Stimulated activated CD8-positive, alpha-beta memory T cell treated with anti-CD3 and anti-CD28 coated beads, Interleukin-12 subunit alpha, Interleukin-12 subunit beta, amount 100 ng/mL, for 24 hours (primary cell): ENCODE data around the gene TBCK.
"Not testable (repeated sequence)": the region's sequence is repeated elsewhere in the genome, so short reads cannot be mapped to it uniquely, and the experiment has no call there.

Experiments
- DNase-seq: peaks from one replicate; pipeline ENCODE4 v3.0.0-alpha.2; 2020; ENCODE audit errors: extremely low read depth

The TBCK gene

DNA sequence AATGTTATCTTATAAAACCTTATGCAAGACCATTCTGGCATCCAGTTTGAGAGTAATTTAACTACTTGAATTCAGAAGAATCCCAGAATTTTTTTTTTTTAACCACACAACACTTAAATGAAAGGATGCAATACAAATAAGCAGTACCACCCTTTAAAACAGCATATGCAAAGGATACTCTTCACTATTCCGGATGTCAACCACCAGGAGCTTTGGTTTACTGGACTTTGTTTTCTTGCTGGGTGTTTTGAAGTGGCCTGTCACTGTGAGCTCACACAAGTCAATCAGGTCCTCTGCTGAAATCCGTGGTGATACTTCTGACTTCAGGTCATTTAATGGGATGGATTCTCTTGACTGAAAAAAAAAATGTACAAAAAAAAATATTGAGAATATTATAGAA, 200.0 kb downstream of the TBCK start:
- DNase-seq = no peak

GRCh38 chr4:106114270-106114669, 201.7 kb downstream of the TBCK start:
- DNase-seq = no peak

DNA sequence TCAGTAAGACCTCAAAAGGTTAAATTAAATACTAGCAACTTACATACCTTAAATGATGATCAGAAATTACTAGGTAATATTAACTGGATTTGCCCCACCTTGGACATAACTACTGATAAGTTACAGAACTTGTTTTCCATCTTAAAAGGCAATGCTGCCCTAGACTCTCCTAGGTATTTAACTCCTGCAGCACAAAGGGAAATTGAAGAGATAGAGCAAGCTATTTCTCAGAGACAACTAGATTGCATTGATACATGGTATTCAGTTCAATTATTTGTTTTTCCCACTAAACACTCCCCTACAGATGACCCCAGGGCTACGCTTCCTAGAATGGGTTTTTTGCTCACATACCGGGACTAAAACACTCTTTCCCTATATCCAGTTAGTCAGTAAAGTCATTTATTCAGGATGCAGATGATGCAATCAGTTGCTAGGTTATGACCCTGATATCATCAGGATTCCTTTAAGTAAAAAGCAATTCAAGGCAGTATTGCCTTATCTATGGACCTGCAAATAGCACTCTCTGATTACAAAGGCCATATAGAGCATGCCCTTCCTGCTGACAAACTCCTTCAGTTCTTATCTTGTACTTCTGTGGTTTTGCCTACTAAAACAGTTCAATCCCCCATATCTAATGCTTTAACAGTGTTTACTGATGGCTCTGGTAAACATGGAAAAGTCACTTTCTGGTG, 204.1 kb downstream of the TBCK start:
- DNase-seq = not testable (repeated sequence)

GRCh38 chr4:106109929-106110328, 206.1 kb downstream of the TBCK start:
- DNase-seq = no peak

DNA sequence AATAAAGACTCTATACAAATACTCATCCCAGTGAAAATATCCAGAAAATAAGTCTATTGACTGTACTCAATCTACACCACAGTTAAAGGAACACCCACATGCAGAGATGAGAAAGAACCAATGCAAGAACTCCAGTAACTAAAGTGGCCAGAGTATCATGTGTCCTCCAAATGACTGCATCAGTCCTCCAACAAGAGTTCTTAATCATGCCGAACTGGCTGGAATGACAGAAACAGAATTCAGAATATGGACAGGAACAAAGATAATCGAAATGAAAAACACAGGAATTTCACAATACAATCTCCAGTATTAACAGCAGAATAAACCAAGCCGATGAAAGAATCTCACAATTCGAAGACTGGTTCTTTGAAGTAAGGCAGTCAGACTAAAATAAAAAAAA, 210.3 kb downstream of the TBCK start:
- no peak for DNase-seq

DNA sequence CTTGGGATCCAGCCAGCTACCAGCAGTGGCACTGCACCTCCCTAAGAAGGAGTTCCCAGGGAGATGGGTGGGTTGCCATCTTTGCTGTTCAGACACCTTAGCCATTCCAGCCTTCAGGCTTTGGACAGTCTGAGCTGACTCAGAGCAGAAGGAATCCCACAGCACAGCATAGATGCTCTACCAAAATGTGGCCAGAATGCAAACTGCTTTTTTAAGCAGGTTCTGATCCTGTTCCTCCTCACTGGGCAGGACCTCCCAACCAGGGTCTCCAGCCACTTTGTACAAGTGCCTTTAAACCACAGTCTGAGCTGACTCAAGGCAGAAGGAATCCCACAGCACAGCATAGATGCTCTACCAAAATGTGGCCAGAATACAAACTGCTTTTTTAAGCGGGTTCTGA, 211.7 kb downstream of the TBCK start:
- DNase-seq = no peak

GRCh38 chr4:106096454-106096853, 219.6 kb downstream of the TBCK start:
- DNase-seq = no peak

DNA sequence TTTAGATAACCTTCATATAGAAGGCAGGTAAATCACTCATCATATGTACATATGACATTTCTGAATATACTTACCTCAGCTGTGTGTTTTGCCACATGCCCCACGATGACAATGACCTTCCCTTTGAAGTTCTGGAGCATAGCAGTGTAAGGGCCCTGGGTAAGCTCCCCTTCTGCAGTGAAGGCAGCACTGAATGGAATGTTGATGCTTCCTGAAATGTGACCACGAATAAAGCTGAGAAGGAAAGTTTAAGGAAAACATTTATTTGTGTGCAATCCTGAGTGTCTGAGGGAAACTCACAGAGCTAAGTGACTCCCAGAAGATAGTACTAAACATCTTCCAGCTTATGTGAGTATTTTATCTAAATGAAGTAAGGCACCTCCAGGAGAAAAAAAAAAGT, 220.6 kb downstream of the TBCK start:
- DNase-seq = no peak

DNA sequence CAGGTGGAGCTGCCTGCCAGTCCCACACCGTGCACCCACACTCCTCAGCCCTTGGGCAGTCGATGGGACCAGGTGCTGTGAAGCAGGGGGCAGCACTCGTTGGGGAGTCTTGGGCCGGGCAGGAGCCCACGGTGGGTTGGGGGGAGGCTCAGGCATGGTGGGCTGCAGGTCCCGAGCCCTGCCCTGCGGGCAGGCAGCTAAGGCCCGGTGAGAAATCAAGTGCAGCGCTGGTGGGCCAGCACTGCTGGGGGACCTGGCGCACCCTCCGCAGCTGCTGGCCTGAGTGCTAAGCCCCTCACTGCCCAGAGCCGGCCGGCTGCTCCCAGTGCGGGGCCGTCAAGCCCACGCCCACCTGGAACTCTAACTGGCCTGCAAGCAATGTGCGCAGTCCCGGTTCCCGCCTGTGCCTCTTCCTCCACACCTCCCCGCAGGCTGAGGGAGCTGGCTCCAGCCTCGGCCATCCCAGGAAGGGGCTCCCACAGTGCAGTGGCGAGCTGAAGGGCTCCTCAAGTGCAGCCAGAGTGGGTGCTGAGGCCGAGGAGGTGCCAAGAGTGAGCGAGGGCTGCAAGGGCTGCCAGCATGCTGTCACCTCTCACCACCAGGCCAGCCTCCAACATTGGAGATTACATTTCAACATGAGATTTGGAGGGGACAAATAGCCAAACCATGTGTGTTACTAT, 223.5 kb downstream of the TBCK start:
- no peak for DNase-seq

- no peak for DNase-seq
Observed at GRCh38 chr4:106090826-106091225, 225.2 kb downstream of the TBCK start.

DNA sequence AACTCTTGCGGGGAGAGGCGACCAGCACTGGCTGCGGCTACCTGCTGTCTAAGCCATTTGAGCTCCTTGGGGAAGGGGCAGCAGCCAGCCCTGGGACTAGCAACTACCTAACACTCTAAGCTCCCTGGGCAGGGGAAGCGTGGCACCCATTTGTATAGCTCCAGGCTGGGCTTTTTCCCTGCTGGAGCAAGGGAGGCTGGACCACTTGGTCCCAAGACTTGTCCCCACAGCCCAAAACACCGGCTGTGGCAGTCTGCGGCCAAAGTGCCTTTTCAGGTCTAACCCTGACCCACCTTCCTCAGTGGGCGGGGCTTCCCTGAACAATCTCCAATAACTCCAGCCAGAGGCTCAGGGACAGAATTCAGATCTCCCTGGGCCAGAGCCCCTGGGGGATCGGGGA, 232.9 kb downstream of the TBCK start:
- no peak for DNase-seq

DNA sequence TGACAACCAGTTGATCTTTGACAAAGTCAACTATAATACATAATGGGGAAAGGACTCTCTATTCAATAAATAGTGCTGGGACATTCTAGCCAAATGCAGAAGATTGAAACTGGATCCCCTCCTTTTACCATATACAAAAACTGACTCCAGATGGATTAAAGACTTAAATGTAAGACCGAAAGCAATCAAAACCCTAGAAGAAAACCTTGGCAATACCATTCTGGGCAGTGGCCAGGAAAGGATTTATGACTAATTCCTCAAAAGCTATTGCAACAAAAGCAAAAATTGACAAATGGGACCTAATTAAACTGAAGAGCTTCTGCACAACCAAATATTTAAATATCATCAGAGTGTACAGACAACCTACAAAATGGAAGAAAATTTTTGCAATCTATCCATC, 235.6 kb downstream of the TBCK start:
- DNase-seq = no peak

DNA sequence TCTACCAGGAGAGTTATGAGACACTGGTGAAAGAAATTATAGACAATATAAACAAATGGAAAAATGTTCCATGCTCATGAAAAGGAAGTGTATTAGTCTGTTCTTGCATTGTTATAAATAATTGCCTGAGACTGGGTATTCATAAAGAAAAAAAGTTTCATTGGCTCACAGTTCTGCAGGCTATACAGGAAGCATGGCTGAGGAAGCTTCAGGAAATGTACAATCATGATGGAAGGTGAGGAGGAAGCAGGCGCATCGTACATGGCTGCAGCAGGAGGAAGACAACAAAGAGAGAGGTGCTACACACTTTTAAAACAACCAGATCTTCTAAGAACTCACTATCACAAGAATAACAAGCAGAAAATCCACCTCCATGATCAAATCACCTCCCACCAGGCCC, 236.4 kb downstream of the TBCK start:
- DNase-seq = no peak

DNA sequence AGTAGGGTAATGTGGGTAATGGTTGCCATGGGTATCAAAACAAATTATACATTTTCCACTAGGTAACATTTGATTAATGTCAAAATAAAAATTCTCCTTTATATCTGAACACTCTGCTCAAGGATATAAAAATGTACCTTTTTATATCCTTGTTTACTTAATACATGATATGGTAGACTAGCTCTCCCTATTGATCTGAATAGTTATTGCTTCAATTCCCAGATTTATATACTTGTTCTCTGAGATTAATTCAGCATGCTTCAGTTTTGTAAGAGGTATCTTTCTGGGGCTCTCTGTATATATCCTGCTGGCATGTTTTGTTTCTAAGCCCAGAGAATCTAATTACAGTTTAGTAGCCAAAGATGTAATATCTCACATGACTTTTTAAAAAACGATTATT, 251.0 kb downstream of the TBCK start:
- DNase-seq = no peak

DNA sequence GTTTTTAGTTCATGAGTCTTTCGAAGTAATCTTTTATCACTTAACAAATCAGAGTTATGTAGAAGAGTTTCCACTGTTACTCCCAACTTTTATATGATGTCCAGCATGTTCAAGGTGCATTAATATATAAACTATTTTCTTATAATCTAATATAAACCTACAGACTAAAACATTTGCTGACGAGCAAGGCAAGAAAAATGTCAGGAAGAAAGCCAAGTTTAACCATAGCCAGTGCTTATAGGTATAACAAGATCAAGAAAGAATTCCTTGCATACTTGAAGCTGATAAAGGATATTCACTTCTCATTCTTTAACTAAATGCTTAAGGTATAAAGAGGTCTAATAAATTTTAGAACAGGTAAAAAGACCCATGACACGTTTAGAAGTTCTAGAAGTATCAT, 253.0 kb downstream of the TBCK start:
- no peak for DNase-seq

DNA sequence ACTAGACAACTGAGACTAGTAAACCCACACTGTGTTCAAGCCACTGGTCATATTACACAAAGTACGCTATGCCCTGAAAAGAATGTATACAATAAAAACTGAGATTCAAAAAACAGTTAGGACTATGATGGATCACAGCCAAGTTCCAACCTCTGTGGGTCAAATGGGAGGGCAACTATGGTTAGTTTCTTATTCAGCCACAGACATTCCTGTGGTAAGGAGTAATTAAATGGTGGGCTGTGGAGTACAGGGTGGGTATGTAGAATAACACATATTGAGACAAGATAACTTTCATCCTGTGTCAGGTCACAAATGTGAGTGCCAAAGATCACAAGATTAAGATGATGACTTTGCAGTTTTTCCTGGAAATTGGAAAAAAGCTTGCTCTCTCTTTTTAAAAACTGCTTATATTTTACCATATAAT, 253.5 kb downstream of the TBCK start:
- no peak for DNase-seq

DNA sequence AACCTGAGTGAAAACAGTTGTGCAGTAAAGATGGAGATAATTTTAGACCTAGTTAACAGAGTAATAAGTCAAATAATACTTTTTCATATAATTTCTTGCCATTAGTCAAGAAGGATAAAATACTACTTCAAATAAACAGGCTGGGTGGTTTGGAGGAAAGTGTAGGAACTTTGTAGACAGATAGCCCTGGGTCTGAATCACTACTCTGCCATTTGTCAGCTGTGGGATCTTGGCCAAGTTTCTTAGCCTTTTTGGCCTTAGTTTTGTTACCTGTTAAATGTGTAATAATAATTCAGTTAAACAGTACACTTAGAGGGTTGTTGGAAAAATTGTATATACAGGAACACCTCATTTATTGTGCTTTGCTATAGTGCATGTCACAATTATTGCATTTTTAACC, 257.1 kb downstream of the TBCK start:
- no peak for DNase-seq

DNA sequence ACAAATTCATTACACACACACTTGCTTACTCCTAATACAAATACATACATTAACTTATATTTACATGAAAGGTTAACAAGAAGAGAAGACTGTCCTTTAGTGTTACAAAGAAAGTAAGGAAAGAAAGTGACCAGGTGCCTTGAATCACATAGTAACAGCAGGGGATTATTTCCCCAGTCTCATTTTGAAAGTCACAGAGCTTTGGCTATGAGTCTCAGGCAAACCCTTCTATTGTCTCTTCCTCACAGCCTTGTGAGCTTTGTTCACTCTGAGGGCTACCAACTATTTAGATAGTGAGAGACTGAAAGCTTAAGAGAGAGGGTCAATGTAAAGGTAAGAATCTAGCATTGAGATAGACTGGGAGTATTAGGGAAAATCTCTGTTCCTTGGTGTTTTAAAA, 259.1 kb downstream of the TBCK start:
- DNase-seq = no peak

DNA sequence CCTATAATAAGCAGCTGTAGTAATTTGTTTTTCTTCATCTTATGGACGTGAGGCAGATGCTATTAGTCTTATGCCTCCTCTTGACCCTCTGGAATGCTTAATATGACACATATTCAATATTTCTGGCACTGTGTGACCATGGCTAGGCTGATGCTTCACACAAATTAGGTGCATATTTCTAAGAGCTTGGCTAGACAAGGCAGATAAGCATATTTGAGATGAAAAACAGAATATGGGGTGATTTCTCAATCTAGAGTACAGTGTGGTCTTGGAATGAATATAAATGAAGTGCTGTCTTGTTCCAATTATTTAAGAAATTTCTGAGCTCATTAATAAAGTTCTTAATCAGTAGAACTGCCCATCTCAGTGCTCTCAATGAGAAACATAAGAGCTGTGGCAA, 264.5 kb downstream of the TBCK start:
- no peak for DNase-seq

DNA sequence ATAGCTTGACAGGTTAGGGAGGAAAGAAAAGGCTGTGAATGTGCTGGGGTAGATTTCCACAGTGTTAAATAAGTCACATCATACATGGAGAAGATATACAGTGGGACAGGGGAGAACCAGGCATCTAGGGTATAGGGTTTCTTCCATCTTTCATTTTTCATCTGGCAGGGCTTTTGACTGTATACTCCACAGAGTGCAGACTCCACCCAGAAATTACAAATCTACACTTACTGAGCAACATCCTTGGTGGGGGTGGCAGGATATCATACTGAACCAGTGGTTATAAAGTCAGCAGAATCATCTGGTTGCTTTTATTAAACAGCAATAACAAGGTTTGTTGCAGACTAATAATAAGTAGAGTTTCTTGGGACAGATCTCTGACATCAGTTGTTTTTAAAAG, 266.5 kb downstream of the TBCK start:
- no peak for DNase-seq

DNA sequence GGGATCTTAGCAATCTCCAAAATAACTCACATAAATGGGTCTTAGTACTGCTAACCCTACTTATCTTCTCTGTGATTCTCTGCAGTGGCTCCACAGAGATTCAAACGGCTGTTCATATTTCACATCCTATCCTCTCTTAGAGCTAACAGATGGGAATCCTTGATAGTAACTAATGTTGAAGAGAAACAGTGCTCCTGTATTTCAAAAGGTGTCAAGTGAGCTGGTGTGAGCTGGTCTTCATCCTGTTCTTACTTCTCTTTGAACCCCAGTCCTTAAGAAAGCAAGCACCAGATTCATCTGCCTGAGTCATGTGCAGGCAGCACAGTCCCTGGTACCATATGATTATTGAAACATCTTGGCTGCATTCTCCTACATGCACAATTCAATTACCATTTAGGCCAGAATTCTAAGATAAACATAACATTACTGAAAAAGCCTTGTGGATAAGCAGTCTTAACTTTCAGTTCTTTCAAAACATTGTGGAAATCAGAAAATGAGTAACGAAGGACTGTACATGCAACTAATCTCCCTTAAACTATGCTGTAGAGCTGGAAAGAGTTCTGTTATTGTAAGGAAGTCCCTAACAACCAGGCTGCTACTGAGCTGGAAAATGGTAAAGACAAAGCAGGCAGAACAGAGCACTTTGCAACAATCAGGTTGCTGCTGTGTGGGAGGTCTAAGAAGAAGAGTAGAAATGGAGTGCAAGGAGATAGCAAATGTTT, 267.6 kb downstream of the TBCK start:
- no peak for DNase-seq

DNA sequence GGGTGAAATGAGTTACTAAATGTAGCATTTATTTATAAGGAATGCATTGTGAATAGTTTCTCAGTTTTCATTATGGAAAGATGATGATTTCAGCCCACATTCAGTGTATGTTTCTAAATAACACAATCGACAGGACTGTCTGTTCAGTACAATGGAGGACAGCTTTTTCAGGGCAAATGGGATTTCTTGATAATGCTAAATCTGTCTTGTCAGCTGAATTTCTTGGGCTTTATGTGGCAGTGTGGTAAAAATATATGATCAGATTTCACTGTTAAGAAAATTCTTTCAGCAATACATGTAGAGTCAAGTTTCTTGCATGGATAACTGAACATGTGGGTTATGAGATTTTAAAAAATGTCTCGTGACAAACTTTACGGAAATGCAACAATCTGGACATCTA, 269.9 kb downstream of the TBCK start:
- DNase-seq = no peak
